H1 (cell line): ENCODE results near the gene SMTNL1. TPM values are rescaled to one million over a fixed set of nuclear protein-coding genes. Genes with fewer than 3 reads are reported as not detected.

Source experiments
- CTCF ChIA-PET: fragments of 300-600 bp; sonication (Branson Sonifier 250); formaldehyde crosslinking; loops from one replicate; lab custom pipeline; 2021; ENCODE audit not compliant: partially characterized antibody; lab: Charles Lee
- POLR2A ChIA-PET: fragments of 300-600 bp; sonication (Branson Sonifier 250); formaldehyde crosslinking; loops from one replicate; lab custom pipeline; 2021; ENCODE audit warnings: inconsistent platforms; ENCODE audit not compliant: partially characterized antibody; lab: Charles Lee
- DNase-seq, 2 experiments: peaks; one replicate each; pipeline versions ENCODE4 v3.0.0 to v3.0.0-alpha.2; 2010 to 2022; ENCODE audit warnings: low spot score in 2 of 2, low read depth in 1 of 2, mixed read lengths in 1 of 2
- FAIRE-seq: peaks from 2 replicates; lab custom pipeline; 2011; peaks lifted over from hg19 to GRCh38; lab: Jason Lieb, UNC
- H2AFZ ChIP-seq: 2 replicates; pipeline ENCODE4 v1.8.1; 2012; ENCODE audit warnings: low read length, inconsistent platforms
- H2AK5ac ChIP-seq: 2 replicates; pipeline ENCODE4 v1.6.1; 2013; ENCODE audit warnings: low read depth, low read length
- H2BK120ac ChIP-seq: replicated peaks from 2 replicates; pipeline ENCODE3; 2013; ENCODE audit warnings: low read depth, low read length, inconsistent platforms
- H2BK12ac ChIP-seq: 2 replicates; pipeline ENCODE4 v1.6.1; 2013; ENCODE audit warnings: low read depth, low read length
- H2BK15ac ChIP-seq: 2 replicates; pipeline ENCODE4 v1.6.1; 2013; ENCODE audit warnings: low read length
- H2BK20ac ChIP-seq: 2 replicates; pipeline ENCODE4 v1.6.1; 2013; ENCODE audit warnings: low read length
- H2BK5ac ChIP-seq: 2 replicates; pipeline ENCODE4 v1.6.1; 2013; ENCODE audit warnings: low read depth, low read length
- H3K14ac ChIP-seq: 2 replicates; pipeline ENCODE4 v1.6.1; 2013; ENCODE audit warnings: inconsistent platforms; ENCODE audit not compliant: insufficient read length
- H3K18ac ChIP-seq: 2 replicates; pipeline ENCODE4 v1.6.1; 2013; ENCODE audit warnings: low read length; ENCODE audit errors: extremely low read depth
- H3K23ac ChIP-seq: 2 replicates; pipeline ENCODE4 v1.6.1; 2013; ENCODE audit warnings: inconsistent platforms; ENCODE audit not compliant: insufficient read length
- H3K23me2 ChIP-seq: 2 replicates; pipeline ENCODE4 v1.6.1; 2013; ENCODE audit warnings: low read depth, low read length
- H3K27ac ChIP-seq: 2 replicates; pipeline ENCODE4 v1.6.1; 2011; ENCODE audit warnings: low read depth, low read length, inconsistent platforms
- H3K27me3 ChIP-seq, 4 experiments: replicated peaks in 1 of 4; 1 replicate in 1 of 4; 2 replicates in 3 of 4; pipeline versions ENCODE4 v1.6.1 to v1.8.1; 2011 to 2013; ENCODE audit warnings: low read length in 3 of 4, mild to moderate bottlenecking in 3 of 4, inconsistent platforms in 2 of 4, mixed read lengths in 2 of 4, moderate library complexity in 1 of 4; ENCODE audit not compliant: control insufficient read depth in 3 of 4, insufficient read depth in 3 of 4; ENCODE audit errors: extremely low read depth in 1 of 4
- H3K36me3 ChIP-seq, 4 experiments: 2 replicates each; pipeline versions ENCODE4 v1.6.1 to v1.8.1; 2011 to 2013; ENCODE audit warnings: mild to moderate bottlenecking in 4 of 4, low read length in 3 of 4, moderate library complexity in 2 of 4, control low read depth in 1 of 4, inconsistent platforms in 1 of 4; ENCODE audit not compliant: insufficient read depth in 4 of 4, control insufficient read depth in 2 of 4
- H3K4ac ChIP-seq: replicated peaks from 2 replicates; pipeline ENCODE3; 2013; ENCODE audit warnings: low read length, low read depth, mixed read lengths, inconsistent platforms; ENCODE audit not compliant: insufficient read length
- H3K4me1 ChIP-seq, 4 experiments: replicated peaks in 1 of 4; 1 replicate in 1 of 4; 2 replicates in 3 of 4; pipeline versions ENCODE4 v1.6.1 to v1.8.1; 2011 to 2013; ENCODE audit warnings: low read length in 3 of 4, inconsistent platforms in 2 of 4, mixed read lengths in 1 of 4; ENCODE audit not compliant: insufficient read depth in 4 of 4, control insufficient read depth in 3 of 4
- H3K4me2 ChIP-seq, 2 experiments: 2 replicates each; pipeline versions ENCODE4 v1.6.1 to v1.8.1; 2011 to 2013; ENCODE audit warnings: low read depth in 2 of 2, low read length in 2 of 2, control low read depth in 1 of 2, inconsistent platforms in 1 of 2, mild to moderate bottlenecking in 1 of 2; ENCODE audit not compliant: insufficient read depth in 1 of 2
- H3K4me3 ChIP-seq, 4 experiments: fragments of 200-600, 300-600 bp in 1 of 4; sonication (generic), shearing (Covaris generic), sonication (Bioruptor Twin) in 1 of 4; 2 replicates each; pipeline versions ENCODE4 v1.5.1 to v1.8.1; 2011 to 2016; ENCODE audit warnings: low read length in 4 of 4, low read depth in 3 of 4, control low read depth in 2 of 4, inconsistent platforms in 2 of 4, mild to moderate bottlenecking in 2 of 4, mixed read lengths in 1 of 4, moderate library complexity in 1 of 4; ENCODE audit not compliant: insufficient read depth in 2 of 4; ENCODE audit errors: extremely low read depth in 1 of 4
- H3K56ac ChIP-seq: replicated peaks from 2 replicates; pipeline ENCODE3; 2013; ENCODE audit warnings: low read depth, mild to moderate bottlenecking, mixed read lengths, low read length, inconsistent platforms; ENCODE audit not compliant: insufficient read length
- H3K79me1 ChIP-seq: 2 replicates; pipeline ENCODE4 v1.6.1; 2013; ENCODE audit warnings: low read depth, low read length, control low read depth
- H3K79me2 ChIP-seq, 2 experiments: 2 replicates each; pipeline versions ENCODE4 v1.6.1 to v1.8.1; 2012 to 2013; ENCODE audit warnings: low read length in 2 of 2, mild to moderate bottlenecking in 2 of 2, inconsistent platforms in 1 of 2; ENCODE audit not compliant: insufficient read depth in 2 of 2, control insufficient read depth in 1 of 2
- H3K9ac ChIP-seq, 4 experiments: replicated peaks in 1 of 4; 1 replicate in 1 of 4; 2 replicates in 3 of 4; pipeline versions ENCODE4 v1.6.1 to v1.8.1; 2011 to 2013; ENCODE audit warnings: low read depth in 3 of 4, low read length in 3 of 4, control low read depth in 2 of 4, mild to moderate bottlenecking in 2 of 4, moderate library complexity in 2 of 4, inconsistent platforms in 1 of 4; ENCODE audit errors: extremely low read depth in 1 of 4
- H3K9me3 ChIP-seq, 2 experiments: 2 replicates each; pipeline versions ENCODE4 v1.6.1 to v1.8.1; 2012 to 2013; ENCODE audit warnings: mild to moderate bottlenecking in 2 of 2, moderate library complexity in 2 of 2, control low read depth in 1 of 2, inconsistent platforms in 1 of 2, low read depth in 1 of 2, low read length in 1 of 2, mixed read lengths in 1 of 2; ENCODE audit not compliant: insufficient read depth in 2 of 2
- H4K20me1 ChIP-seq, 2 experiments: replicated peaks in 1 of 2; 2 replicates each; pipeline versions ENCODE3 to v1.8.1; 2011 to 2013; ENCODE audit warnings: inconsistent platforms in 2 of 2, low read length in 2 of 2, mild to moderate bottlenecking in 1 of 2; ENCODE audit not compliant: insufficient read depth in 2 of 2, control insufficient read depth in 1 of 2
- H4K5ac ChIP-seq: 2 replicates; pipeline ENCODE4 v1.6.1; 2013; ENCODE audit warnings: low read length, low read depth, mixed read lengths, inconsistent platforms; ENCODE audit not compliant: insufficient read length
- H4K8ac ChIP-seq: 2 replicates; pipeline ENCODE4 v1.8.0; 2013; ENCODE audit warnings: mild to moderate bottlenecking, moderate library complexity, low read length, inconsistent platforms; ENCODE audit not compliant: insufficient read depth; ENCODE audit errors: extremely low read depth
- H4K91ac ChIP-seq: replicated peaks from 2 replicates; pipeline ENCODE3; 2013; ENCODE audit warnings: low read length, mixed read lengths, inconsistent platforms; ENCODE audit not compliant: insufficient read length
- CREB1 ChIP-seq: IDR thresholded peaks from 2 replicates; pipeline ENCODE4 v1.6.1; 2012; ENCODE audit warnings: inconsistent platforms
- JUND ChIP-seq: IDR thresholded peaks from 2 replicates; pipeline ENCODE4 v1.6.1; 2011; ENCODE audit warnings: mild to moderate bottlenecking, improper control_type of control experiment, low read length
- NRF1 ChIP-seq: IDR thresholded peaks from 2 replicates; pipeline ENCODE4 v1.6.1; 2011; ENCODE audit warnings: mild to moderate bottlenecking, low read depth, low read length, improper control_type of control experiment
- RFX5 ChIP-seq: IDR thresholded peaks from 2 replicates; pipeline ENCODE4 v1.6.1; 2011; ENCODE audit warnings: low read depth, low read length, improper control_type of control experiment, borderline replicate concordance
- TAF1 ChIP-seq: IDR thresholded peaks from 2 replicates; pipeline ENCODE4 v1.6.1; 2011; ENCODE audit warnings: mild to moderate bottlenecking, low read depth, low read length
- WGBS, 2 experiments: shearing (Covaris generic) in 1 of 2; methylation state at CpG; one replicate each; pipeline versions ENCODE4 v1.1.6 to v1.1.7; 2013 to 2015; ENCODE audit warnings: low lambda C conversion rate in 2 of 2, mixed read lengths in 2 of 2, inconsistent platforms in 1 of 2, low coverage in 1 of 2, missing lambda C conversion rate in 1 of 2; ENCODE audit not compliant: insufficient replicate concordance in 2 of 2, insufficient coverage in 1 of 2, insufficient read length in 1 of 2; ENCODE audit errors: extremely low coverage in 1 of 2, missing lambda C conversion rate in 1 of 2; 5-methylcytosine and 5-hydroxymethylcytosine counted together
- polyA plus RNA-seq, 7 experiments: library from polyadenylated mRNA; depleted of rRNA in 3 of 7; stranded (reverse) in 5 of 7; unstranded in 2 of 7; fragments of >200 nt in 5 of 7; fragments of 200-250 nt in 2 of 7; gene quantifications; 1 replicate in 5 of 7; 2 replicates in 1 of 7; 4 replicates in 1 of 7; pipeline versions ENCODE4 v1.2.1 to v1.2.3, GENCODE V29; 2011 to 2013; ENCODE audit warnings: missing spikeins in 2 of 7, mixed read lengths in 2 of 7
- total RNA-seq: library from RNA; stranded (reverse); fragmentation: NEBNext Ultra II Directional; extraction: Animal tissue kit (Norgen Biotek cat#: 25700); gene quantifications from 2 replicates; pipeline ENCODE4 v1.2.1, GENCODE V29; 2021

Gene SMTNL1
- total and polyA plus RNA-seq, 2 of the 8 experiments (the other 6 are each of a cell fraction or from before 2014, with no cell fraction given), result 0.18 TPM; not detected in 1

- ChIA-PET CTCF (interaction anchor here (0.7 to 5.5 kb wide), 16 partner anchors 10 to 208 kb away, joined by 3 to 34 read pairs (median 5); partner anchors contain the start of gene UBE2L6), POLR2A (interaction anchor here (0.8 to 7.2 kb wide), 9 partner anchors 9 to 100 kb away, joined by 3 to 47 read pairs (median 5); no protein-coding TSS in a partner anchor)
- Histone ChIP-seq H2BK5ac (no peak overlapping the region), H3K23ac (no peak overlapping the region), H3K18ac (no peak overlapping the region), H4K20me1 (peaks cover 0 to 1% of the 10 kb centered on the region in 2 experiments), H2AK5ac (no peak overlapping the region), H3K9me3 (no peaks in the 10 kb centered on the region), H3K79me2 (no peaks in the 10 kb centered on the region), H2BK15ac (no peak overlapping the region), H4K8ac (no peak overlapping the region; the same call in 1 of the 2 replicates), H3K14ac (no peak overlapping the region), H4K91ac (no peak overlapping the region), H3K4me2 (no peak overlapping the region), H3K4me3 (no peak overlapping the region), H3K56ac (no peak overlapping the region), H2BK20ac (no peak overlapping the region), H3K9ac (no peak overlapping the region), H3K36me3 (peaks cover 2 to 33% (median 14%) of the 10 kb centered on the region in 4 experiments; a peak in 6 of 8 replicates), H3K27me3 (no peaks in the 10 kb centered on the region; a peak in 2 of 7 replicates), H2BK120ac (no peak overlapping the region), H3K23me2 (no peaks in the 10 kb centered on the region; the same call in 1 of the 2 replicates), H3K4ac (no peak overlapping the region), H4K5ac (no peak overlapping the region), H2AFZ (no peak overlapping the region), H3K4me1 (peaks cover 0 to 10% (median 8%) of the 10 kb centered on the region in 4 experiments; a peak in 6 of 7 replicates), H2BK12ac (no peak overlapping the region), H3K79me1 (no peaks in the 10 kb centered on the region), H3K27ac (no peak overlapping the region)
- FAIRE-seq, result no peak
- TF ChIP-seq TAF1 (no peak), JUND (no peak), RFX5 (no peak), NRF1 (no peak), CREB1 (no peak)
- DNase-seq, result no peak
- 90% methylated on average over 6 of the region's 6 CpGs; no CpG with 5 or more reads in 1 of the 2 experiments for WGBS, 2 experiments
Measured at GRCh38 chr11:57547854-57548377, 10.5 kb downstream of the SMTNL1 start.
